HG03460 (cell line): ENCODE data around the gene DNTT.

Experiments used
- ATAC-seq: cut with Tn5 transposase; IDR thresholded peaks from one replicate; pipeline ENCODE4 v1.9.1; 2021; ENCODE audit not compliant: unreplicated experiment

Gene DNTT

GRCh38 chr10:96275685-96276418 is 28.4 kb upstream of the DNTT start:
- no peak for ATAC-seq

- no peak for ATAC-seq
Measured at GRCh38 chr10:96276426-96276825, 27.8 kb upstream of the DNTT start.

- ATAC-seq, result no peak
Measured at GRCh38 chr10:96276831-96277230, 27.4 kb upstream of the DNTT start.

DNA sequence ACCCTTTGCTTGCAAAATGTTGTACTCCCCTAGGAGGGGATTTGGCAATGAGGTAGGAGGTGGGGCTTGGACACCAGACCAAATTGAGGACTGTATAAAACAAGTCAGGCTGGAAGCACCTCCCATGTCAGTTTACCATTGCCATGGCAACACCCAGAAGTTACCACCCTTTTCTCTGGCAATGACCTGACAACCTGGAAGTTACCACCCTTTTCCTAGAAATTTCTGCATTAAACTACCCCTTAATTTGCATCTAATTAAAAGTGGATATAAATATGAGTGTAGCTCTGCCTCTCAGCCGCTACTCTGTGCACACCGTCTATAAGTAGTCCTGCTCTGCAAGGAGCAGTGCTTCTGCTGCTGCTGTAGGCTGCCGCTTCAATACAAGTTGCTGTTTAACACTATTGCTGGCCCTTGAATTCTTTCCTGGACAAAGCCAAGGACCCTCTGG is 25.0 kb upstream of the DNTT start:
- no peak for ATAC-seq

DNA sequence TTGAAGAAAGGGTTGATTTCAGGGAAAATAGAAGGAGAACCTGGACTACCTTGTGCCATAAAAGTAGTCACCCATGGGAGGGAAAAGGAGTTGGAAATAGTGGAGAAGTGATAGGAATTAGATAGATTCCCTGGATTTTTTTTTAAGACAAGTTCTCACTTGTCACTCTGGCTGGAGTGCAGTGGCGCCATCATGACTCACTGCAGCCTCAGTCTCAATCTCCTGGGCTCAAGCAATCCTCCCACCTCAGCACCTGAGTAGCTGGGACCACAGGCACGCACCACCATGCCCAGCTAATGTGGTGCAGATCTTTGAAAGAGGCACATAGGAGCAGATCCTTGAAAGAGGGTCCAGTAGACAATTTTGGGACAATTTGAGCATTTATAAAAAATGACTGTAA is 23.4 kb upstream of the DNTT start:
- ATAC-seq, result no peak

DNA sequence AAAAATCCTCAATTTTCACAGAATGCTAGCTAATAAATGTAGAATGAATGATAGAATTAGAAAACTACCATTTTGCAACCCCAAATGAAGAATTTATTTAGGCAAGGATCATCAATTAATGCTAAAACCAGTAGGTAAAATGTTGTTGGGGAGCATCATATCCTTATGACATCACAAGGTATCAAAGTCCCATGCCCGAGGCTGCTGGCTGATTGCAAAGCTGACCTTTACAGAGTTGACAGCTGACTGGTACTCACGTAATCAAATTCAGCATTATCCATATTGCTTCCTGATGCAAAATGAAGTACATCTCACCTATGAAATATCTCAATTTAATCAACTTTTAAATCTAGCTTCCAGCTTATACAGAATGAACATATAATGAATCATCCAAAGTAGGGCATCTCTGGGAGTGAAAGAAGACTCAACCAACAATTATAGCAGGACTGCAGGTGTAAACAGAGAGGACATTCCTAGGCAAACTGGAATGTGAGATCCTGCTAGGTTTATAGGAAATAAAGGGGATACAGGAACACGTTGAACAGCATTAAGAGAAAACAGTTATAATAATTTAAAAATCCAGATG is 22.7 kb upstream of the DNTT start:
- no peak for ATAC-seq

- ATAC-seq, result no peak
Measured at GRCh38 chr10:96283351-96283750, 20.9 kb upstream of the DNTT start.

- ATAC-seq, result no peak
Measured at GRCh38 chr10:96283756-96284155, 20.5 kb upstream of the DNTT start.

- ATAC-seq, result no peak
Measured at GRCh38 chr10:96285331-96285752, 18.9 kb upstream of the DNTT start.

DNA sequence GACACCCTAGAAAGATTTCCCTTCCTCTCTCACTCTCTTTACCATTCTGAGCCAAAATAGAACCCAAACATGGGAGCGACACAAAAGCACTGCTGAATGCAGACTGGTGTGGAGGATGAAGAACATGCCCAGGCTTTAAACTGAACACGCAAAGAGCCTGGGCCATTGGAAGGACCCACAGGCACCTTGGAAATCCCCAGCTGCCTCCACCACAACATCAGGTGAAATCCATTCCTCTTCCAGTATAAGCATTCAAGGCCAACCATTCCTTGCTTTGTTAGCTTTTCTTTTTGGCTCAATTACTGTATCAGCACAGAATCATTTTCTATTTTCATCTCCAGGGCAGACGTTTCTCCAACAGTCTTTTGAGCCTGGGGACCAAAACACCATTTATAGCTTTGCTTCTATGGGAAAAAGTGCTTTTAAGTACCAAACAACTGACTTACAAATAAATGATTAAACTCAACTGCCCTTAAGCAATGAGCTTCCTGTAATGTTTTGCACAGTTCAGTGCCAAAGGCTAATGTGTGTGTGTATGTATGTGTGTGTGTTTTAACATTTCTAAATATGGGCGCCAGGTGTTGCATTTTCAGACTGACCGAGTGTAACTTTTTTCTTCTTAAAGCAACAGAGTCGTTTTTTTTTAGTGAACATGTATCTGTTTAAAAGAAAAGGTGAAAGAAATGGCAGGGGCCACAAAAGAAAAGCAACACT is 16.7 kb upstream of the DNTT start:
- ATAC-seq, result peak; percentile 62

- peak; percentile 71 for ATAC-seq
Measured at GRCh38 chr10:96288151-96288621, 16.0 kb upstream of the DNTT start.

DNA sequence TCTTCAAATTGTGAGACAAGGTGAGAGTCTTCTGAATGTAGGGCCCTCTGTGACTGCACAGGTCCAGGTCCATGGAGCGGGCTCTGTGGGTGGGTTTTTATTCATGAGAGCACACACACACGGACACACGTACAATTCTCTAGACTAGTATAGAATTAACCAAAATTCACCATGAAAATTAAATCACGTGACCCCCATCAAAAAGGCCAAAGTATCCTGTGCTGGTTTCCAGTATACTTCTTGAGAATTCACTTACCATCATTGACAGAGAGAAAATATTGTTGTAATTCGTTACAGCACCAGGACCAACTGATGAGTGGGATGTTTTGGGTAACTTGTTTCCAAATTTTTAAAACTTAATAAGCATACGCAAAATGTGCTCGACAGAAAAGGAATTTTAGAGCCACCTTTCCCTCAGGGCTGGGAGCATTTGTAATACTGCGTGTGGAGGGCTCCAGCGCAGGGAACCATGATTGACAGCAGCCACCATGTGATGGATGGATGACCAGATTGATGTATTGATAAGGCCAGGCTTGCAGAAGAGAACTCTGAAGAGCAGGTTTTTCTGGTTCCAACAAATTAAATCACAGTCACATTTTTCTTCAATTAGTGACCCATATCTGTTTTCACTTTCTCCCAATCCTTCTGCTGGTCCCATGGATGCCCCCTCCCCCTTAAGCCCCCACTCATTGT is 14.9 kb upstream of the DNTT start:
- ATAC-seq, result no peak

DNA sequence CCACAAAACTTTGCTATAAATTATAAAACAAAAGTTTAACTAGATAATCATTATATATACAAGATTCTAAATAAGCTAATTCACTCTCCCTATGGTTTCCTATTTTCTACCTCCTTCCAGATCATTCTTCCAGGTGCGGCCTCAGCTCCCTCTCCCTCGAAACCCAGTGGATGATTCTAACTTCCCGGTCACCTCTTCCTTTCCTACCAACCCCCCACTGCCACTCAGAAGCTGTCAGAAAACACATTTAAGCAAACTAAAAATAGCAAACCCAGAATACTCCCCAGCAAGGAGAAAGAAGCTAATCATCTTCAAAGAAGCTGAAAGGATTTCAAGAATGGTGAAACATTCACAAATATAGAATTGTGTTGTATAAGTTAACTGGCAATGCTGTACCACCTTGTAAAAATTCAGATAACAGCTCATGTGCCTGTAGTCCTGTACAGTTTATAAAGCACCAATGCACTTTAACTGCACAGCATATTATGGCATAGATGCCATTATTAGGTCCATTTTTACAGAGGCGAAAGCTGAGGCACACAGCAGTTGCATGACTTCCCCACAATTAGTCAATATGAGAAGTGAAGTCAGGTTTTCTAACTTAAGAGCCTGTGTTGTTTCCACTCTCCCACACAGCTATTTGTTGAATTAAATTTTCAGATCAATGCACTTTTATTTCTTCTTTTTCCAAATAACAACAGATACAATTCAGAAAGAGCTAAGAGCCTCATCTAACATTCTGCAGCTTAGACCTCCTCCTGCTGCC is 13.7 kb upstream of the DNTT start:
- ATAC-seq, result no peak

DNA sequence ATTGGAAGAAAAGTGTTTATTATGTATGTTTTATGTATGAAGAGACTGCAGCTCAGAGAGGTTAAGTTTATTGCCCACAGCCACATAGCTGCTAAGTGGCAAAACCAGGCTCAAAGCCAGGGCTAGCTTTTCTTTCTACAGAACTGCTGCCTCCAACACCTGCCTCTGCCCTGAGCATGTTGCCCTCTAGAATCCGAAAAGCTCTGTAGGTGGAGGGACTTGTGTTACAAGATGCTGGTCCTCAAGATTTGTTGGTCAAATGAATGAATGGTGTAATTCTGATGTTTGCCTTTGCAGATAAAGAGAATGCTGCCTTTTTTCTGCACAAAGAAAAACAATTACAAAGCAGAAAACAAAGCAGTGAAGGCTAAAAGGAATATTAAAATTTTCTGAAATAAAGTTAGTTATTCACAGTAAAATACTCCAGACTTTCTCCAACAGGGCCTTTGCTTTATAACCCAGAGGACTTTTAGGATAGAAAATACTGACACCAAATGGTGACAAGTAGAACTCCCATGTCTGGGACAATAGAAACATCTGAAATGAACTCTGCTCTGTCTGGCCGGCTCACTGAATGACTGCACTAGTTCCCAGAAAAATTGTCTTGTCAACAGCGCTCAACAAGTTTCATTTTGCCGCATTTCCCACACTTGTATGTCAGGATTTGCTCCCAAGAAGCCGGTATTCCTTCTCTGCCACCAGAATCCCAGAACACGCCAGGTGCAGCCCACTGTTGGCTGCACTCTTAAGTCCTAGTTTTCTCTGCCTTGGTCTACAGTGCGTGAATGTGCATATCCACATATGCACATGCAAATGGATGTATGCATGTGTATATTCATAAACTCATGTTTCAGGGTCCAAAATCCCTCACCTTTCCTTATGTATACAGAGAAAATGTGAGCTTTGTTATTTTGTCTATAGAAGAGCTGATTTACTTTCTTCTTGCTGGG is 11.0 kb upstream of the DNTT start:
- ATAC-seq, result peak; percentile 48

GRCh38 chr10:96295475-96295874 is 8.8 kb upstream of the DNTT start:
- ATAC-seq, result no peak

GRCh38 chr10:96297486-96297885 is 6.7 kb upstream of the DNTT start:
- no peak for ATAC-seq

DNA sequence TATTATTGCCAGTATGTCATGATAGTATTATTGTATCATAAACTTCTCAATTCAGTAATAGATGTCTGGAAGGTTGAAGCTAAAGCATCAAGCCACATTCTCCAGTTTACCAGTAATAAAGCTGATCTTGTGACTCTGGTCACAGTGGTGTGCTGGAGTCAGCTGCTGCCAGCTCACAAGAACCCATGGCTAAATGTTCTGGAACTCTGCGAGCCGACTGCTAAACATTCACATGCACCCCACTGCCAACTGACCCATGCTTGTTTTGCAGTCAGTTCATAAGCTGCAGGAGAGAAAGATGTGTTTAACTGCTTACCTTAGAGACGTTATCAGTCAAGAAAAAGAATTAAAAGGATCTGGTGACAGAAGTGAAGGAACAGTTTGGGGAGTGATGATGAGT is 5.9 kb upstream of the DNTT start:
- ATAC-seq, result no peak

- ATAC-seq, result no peak
Measured at GRCh38 chr10:96299383-96299782, 4.9 kb upstream of the DNTT start.

DNA sequence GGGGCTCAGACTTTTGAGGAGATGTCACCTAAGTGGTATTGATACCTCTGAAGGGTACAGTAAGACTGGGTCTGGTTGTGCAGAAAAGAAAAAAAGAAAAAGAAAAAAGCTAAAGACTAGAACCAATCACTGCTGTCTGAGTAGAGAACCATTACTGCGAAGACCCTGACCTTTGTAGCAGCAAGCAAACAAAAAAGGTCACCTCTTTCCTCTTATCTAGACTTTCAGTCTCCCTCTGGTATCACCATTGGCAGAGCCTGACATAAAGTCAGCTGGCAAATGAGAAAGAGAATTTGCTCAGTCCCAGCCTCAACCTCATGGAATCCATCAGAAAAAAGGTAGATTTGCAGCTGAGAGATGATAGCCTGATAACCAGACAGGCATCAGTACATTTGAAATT is 2.6 kb upstream of the DNTT start:
- no peak for ATAC-seq

GRCh38 chr10:96305019-96305418 is 785 bp downstream of the DNTT start:
- ATAC-seq, result no peak
